Thoracic aorta endothelial cell (primary cell): ENCODE data around the gene ZBTB48. TPM values are rescaled to one million over a fixed set of nuclear protein-coding genes. Genes with fewer than 3 reads are reported as not detected.

Experiments used
- small RNA-seq: library from RNA; depleted of rRNA; stranded (forward); fragments of <200 nt; gene quantifications from one replicate; pipeline ENCODE3, GENCODE V24; 2012
- total RNA-seq: library from RNA; depleted of rRNA; stranded (reverse); fragments of >200 nt; gene quantifications from 2 replicates; pipeline ENCODE4 v1.2.3, GENCODE V29; 2012

The ZBTB48 gene
- total RNA-seq = 7.8 and 10.1 TPM in 2 replicates

GRCh38 chr1:6579374-6580118 lies at the start of gene ZBTB48:
Gene ZBTB48 (plus strand): TSS chr1:6579994. CDS start chr1:6580610, 616 bp downstream.

GRCh38 chr1:6554031-6554906 lies 25.5 kb upstream of the ZBTB48 start, which contains the start of gene NOL9:
Gene NOL9 (minus strand): TSS chr1:6554513. CDS start chr1:6554502, 11 bp downstream.

GRCh38 chr1:6554907-6555778 lies 24.7 kb upstream of the ZBTB48 start, which contains the start of gene TAS1R1:
Gene TAS1R1 (plus strand): TSS chr1:6555307. CDS start chr1:6555374, 67 bp downstream.

GRCh38 chr1:6602669-6603237 lies 23.0 kb downstream of the ZBTB48 start, which contains the start of gene KLHL21:
Gene KLHL21 (minus strand): TSS chr1:6602869. CDS start chr1:6602817, 52 bp downstream.

GRCh38 chr1:6613361-6614018 lies 33.7 kb downstream of the ZBTB48 start, which contains the start of gene PHF13:
Gene PHF13 (plus strand): TSS chr1:6613731. CDS start chr1:6614067, 336 bp downstream.

GRCh38 chr1:6624710-6625583 lies 45.2 kb downstream of the ZBTB48 start, which contains the start of gene THAP3:
Gene THAP3 (plus strand): TSS chr1:6624868. CDS start chr1:6625219, 351 bp downstream.

Small RNA genes lying within 50 kb of the gene (small RNA-seq; reads per million reads assigned to genes)
- not detected for gene RNU6-731P

Other genes with a start within 250 kb of the ZBTB48 start
- 54.7 and 68.6 TPM in 2 replicates for gene ACOT7, start 186.2 kb upstream of the ZBTB48 start, total RNA-seq
- 32.6 and 40.6 TPM in 2 replicates for gene HES2, start 160.1 kb upstream of the ZBTB48 start, total RNA-seq
- 0.65 and 1.1 TPM in 2 replicates for gene ESPN, start 155.2 kb upstream of the ZBTB48 start, total RNA-seq
- gene TNFRSF25, start 113.8 kb upstream of the ZBTB48 start, total RNA-seq = 15.2 and 15.4 TPM in 2 replicates
- gene PLEKHG5, start 88.3 kb upstream of the ZBTB48 start, total RNA-seq = 39.0 and 43.3 TPM in 2 replicates
- gene NOL9, start 25.5 kb upstream of the ZBTB48 start, total RNA-seq = 53.6 and 66.2 TPM in 2 replicates
- gene TAS1R1, start 24.7 kb upstream of the ZBTB48 start, total RNA-seq = 0.07 TPM in 1 of 2 replicates, not detected in the other
- 28.3 and 31.5 TPM in 2 replicates for gene KLHL21, start 22.9 kb downstream of the ZBTB48 start, total RNA-seq
- 10.4 and 11.6 TPM in 2 replicates for gene PHF13, start 33.7 kb downstream of the ZBTB48 start, total RNA-seq
- gene THAP3, start 44.9 kb downstream of the ZBTB48 start, total RNA-seq = 11.9 and 12.0 TPM in 2 replicates
- gene DNAJC11, start 121.8 kb downstream of the ZBTB48 start, total RNA-seq = 54.1 and 56.3 TPM in 2 replicates
- 67.2 and 67.8 TPM in 2 replicates for gene CAMTA1, start 205.5 kb downstream of the ZBTB48 start, total RNA-seq